ENCODE measurements around the gene PRKD3.

The PRKD3 gene

DNA sequence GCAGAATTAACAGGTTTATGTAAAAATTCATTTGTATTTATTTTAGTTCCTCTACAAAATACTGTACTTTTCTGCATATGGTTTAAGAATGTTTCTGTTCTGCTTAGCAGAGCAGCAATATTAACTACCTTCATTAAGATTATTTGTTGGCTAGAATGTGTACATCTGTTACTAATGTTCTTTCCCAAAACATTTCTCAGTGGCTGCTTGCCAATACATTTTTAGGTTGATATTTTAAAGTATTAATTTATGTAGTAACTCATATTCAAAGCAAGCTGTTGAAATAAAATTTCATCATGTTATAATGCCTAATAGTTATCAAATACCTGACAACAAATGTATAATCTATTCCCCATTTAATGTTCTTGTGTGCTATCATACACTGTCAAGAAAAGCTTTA, 40.3 kb downstream of the PRKD3 start:
- Histone ChIP-seq H3K36me3 (ENCODE audit: control insufficient read depth in 4 of 4, insufficient read depth in 4 of 4, low read length in 3 of 4) (peaks cover 8 to 60% (median 17%) of the 10 kb centered on the region in 4 experiments), H3K4me1 (ENCODE audit: control extremely low read depth in 1 of 4, control insufficient read depth in 4 of 4, insufficient read depth in 4 of 4, low read length in 3 of 4) (no peaks in the 10 kb centered on the region), H3K4me3 (ENCODE audit: control insufficient read depth in 1 of 7, extremely low read depth in 1 of 7, insufficient read depth in 4 of 7, low read depth in 2 of 7, low read length in 6 of 7) (no peak overlapping the region), H3K27ac (ENCODE audit: insufficient read depth in 1 of 2, low read depth in 1 of 2, low read length in 2 of 2, poor library complexity in 1 of 2, severe bottlenecking in 2 of 2) (no peak overlapping the region), H3K9me3 (ENCODE audit: control extremely low read depth in 1 of 5, control insufficient read depth in 4 of 5, insufficient read depth in 2 of 5, low read depth in 1 of 5, low read length in 4 of 5) (no peaks in the 10 kb centered on the region), H3K27me3 (replicated peaks in 2 of 5; ENCODE audit: control insufficient read depth in 4 of 5, insufficient read depth in 5 of 5, low read length in 4 of 5) (no peaks in the 10 kb centered on the region)
- CTCF ChIA-PET = interaction anchor here (1.3 kb wide), 1 partner anchor 112 kb away, joined by 3 read pairs; no protein-coding TSS in a partner anchor
- POLR2A ChIA-PET = no interaction called here
- DNase-seq = no peak

DNA sequence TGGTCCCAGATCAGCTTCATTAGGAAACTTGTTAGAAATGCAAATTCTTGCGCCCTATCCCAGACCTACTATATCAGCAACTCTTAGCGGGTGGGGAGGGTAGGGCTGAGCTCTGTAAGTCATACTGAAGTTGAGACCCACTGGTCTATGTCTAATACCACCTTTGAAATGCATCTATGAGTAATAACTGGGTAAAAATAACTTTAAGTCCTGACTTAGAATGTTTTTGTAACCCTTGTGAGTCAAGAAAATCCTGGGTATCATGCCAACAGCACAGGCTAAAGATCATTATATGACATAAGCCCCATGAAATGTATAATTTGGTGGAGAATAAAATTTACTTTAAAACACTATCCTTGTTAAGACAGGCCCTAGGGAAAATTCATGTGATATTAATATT, 41.4 kb downstream of the PRKD3 start:
- Histone ChIP-seq H3K27ac (ENCODE audit: insufficient read depth in 1 of 2, low read depth in 1 of 2, low read length in 2 of 2, poor library complexity in 1 of 2, severe bottlenecking in 2 of 2) (no peak overlapping the region), H3K4me1 (ENCODE audit: control extremely low read depth in 1 of 4, control insufficient read depth in 4 of 4, insufficient read depth in 4 of 4, low read length in 3 of 4) (no peaks in the 10 kb centered on the region), H3K4me3 (ENCODE audit: control insufficient read depth in 1 of 7, extremely low read depth in 1 of 7, insufficient read depth in 4 of 7, low read depth in 2 of 7, low read length in 6 of 7) (no peak overlapping the region), H3K27me3 (replicated peaks in 2 of 5; ENCODE audit: control insufficient read depth in 4 of 5, insufficient read depth in 5 of 5, low read length in 4 of 5) (no peaks in the 10 kb centered on the region), H3K9me3 (ENCODE audit: control extremely low read depth in 1 of 5, control insufficient read depth in 4 of 5, insufficient read depth in 2 of 5, low read depth in 1 of 5, low read length in 4 of 5) (no peaks in the 10 kb centered on the region), H3K36me3 (ENCODE audit: control insufficient read depth in 4 of 4, insufficient read depth in 4 of 4, low read length in 3 of 4) (peaks cover 8 to 58% (median 22%) of the 10 kb centered on the region in 4 experiments)
- no peak for DNase-seq
- ChIA-PET POLR2A (no interaction called here), CTCF (no interaction called here)
- WGBS (ENCODE audit: insufficient coverage) = 100% methylated on average over 1 of the region's 2 CpGs

DNA sequence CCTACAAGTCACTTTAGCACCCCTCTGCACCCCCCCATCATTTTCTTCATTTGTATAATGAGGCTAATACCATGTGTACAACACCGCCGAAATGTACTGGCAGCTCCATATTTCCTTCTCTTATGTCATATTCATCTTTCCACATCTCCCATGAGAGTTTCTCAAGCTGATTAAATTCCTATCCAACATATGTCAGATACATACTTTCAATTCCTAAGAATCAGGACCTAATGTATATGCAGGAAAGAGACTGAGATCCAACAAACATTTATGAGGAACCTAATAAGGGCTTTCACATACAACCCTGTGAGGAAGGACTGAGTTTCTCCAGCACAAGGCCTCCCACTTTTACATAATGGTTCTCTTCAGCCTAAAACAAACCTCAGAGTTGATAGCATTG, 41.9 kb downstream of the PRKD3 start:
- Histone ChIP-seq H3K27ac (ENCODE audit: insufficient read depth in 1 of 2, low read depth in 1 of 2, low read length in 2 of 2, poor library complexity in 1 of 2, severe bottlenecking in 2 of 2) (no peak overlapping the region), H3K36me3 (ENCODE audit: control insufficient read depth in 4 of 4, insufficient read depth in 4 of 4, low read length in 3 of 4) (peaks cover 8 to 55% (median 23%) of the 10 kb centered on the region in 4 experiments), H3K9me3 (ENCODE audit: control extremely low read depth in 1 of 5, control insufficient read depth in 4 of 5, insufficient read depth in 2 of 5, low read depth in 1 of 5, low read length in 4 of 5) (no peaks in the 10 kb centered on the region), H3K4me1 (ENCODE audit: control extremely low read depth in 1 of 4, control insufficient read depth in 4 of 4, insufficient read depth in 4 of 4, low read length in 3 of 4) (no peaks in the 10 kb centered on the region), H3K27me3 (replicated peaks in 2 of 5; ENCODE audit: control insufficient read depth in 4 of 5, insufficient read depth in 5 of 5, low read length in 4 of 5) (no peaks in the 10 kb centered on the region), H3K4me3 (ENCODE audit: control insufficient read depth in 1 of 7, extremely low read depth in 1 of 7, insufficient read depth in 4 of 7, low read depth in 2 of 7, low read length in 6 of 7) (no peak overlapping the region)
- ChIA-PET CTCF (interaction anchor here (1.2 kb wide), 1 partner anchor 47 kb away, joined by 3 read pairs; no protein-coding TSS in a partner anchor), POLR2A (no interaction called here)
- no peak for DNase-seq
- 100% methylated on average over 2 of the region's 2 CpGs for WGBS (ENCODE audit: insufficient coverage)

DNA sequence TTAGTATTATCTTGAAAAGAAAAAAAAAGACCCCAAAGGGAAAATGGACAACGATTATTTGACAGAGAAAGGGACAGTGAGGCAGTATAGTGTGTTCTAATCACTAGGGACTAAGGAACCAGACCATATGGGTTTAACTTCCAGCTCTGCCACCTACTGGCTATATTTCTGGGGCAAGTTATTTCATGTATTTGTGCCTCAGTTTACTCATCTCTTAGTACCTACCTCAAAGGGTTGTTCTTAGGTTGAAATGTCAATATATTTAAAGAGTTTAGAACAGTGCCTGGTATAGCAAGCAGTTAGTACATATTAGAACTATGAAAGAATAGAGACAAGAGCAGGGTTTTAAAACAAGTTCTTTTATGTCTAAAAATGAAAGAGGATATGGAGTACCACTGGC, 42.7 kb downstream of the PRKD3 start:
- Histone ChIP-seq H3K4me3 (ENCODE audit: control insufficient read depth in 1 of 7, extremely low read depth in 1 of 7, insufficient read depth in 4 of 7, low read depth in 2 of 7, low read length in 6 of 7) (no peak overlapping the region), H3K27me3 (replicated peaks in 2 of 5; ENCODE audit: control insufficient read depth in 4 of 5, insufficient read depth in 5 of 5, low read length in 4 of 5) (no peaks in the 10 kb centered on the region), H3K4me1 (ENCODE audit: control extremely low read depth in 1 of 4, control insufficient read depth in 4 of 4, insufficient read depth in 4 of 4, low read length in 3 of 4) (no peaks in the 10 kb centered on the region), H3K36me3 (ENCODE audit: control insufficient read depth in 4 of 4, insufficient read depth in 4 of 4, low read length in 3 of 4) (peaks cover 8 to 48% (median 23%) of the 10 kb centered on the region in 4 experiments), H3K27ac (ENCODE audit: insufficient read depth in 1 of 2, low read depth in 1 of 2, low read length in 2 of 2, poor library complexity in 1 of 2, severe bottlenecking in 2 of 2) (no peak overlapping the region), H3K9me3 (ENCODE audit: control extremely low read depth in 1 of 5, control insufficient read depth in 4 of 5, insufficient read depth in 2 of 5, low read depth in 1 of 5, low read length in 4 of 5) (no peaks in the 10 kb centered on the region)
- ChIA-PET POLR2A (no interaction called here), CTCF (interaction anchor here (1.2 kb wide), 1 partner anchor 48 kb away, joined by 3 read pairs; no protein-coding TSS in a partner anchor)
- no peak for DNase-seq
- WGBS (ENCODE audit: insufficient coverage) = no CpG with 5 or more reads among the region's 1 CpG

DNA sequence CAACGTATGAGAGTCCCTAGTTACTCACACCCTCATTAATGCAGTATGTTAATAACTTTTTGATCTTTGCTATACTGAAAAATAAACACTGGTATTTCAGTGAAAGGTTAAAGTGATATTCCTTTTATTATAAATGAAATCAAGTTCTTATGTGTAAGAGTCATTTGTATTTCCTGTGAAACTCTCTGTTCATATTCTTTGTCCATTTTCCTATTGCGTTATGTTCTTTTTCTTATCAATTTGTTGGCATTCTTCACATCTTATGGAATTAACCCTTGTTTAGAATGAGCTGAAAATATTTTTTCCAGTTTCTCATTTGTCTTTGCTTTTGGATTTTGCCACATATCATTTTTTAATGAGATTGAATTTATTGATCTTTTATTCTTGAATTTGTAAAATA, 48.3 kb downstream of the PRKD3 start:
- H3K27me3 ChIP-seq (replicated peaks in 2 of 5; ENCODE audit: control insufficient read depth in 4 of 5, insufficient read depth in 5 of 5, low read length in 4 of 5) = no peaks in the 10 kb centered on the region
- CTCF ChIA-PET = no interaction called here
- no peak overlapping the region for H3K4me3 ChIP-seq (ENCODE audit: control insufficient read depth in 1 of 7, extremely low read depth in 1 of 7, insufficient read depth in 4 of 7, low read depth in 2 of 7, low read length in 6 of 7)
- no peak for DNase-seq
- peaks cover 11 to 51% (median 37%) of the 10 kb centered on the region in 4 experiments for H3K36me3 ChIP-seq (ENCODE audit: control insufficient read depth in 4 of 4, insufficient read depth in 4 of 4, low read length in 3 of 4)
- H3K27ac ChIP-seq (ENCODE audit: insufficient read depth in 1 of 2, low read depth in 1 of 2, low read length in 2 of 2, poor library complexity in 1 of 2, severe bottlenecking in 2 of 2) = no peak overlapping the region
- POLR2A ChIA-PET = no interaction called here
- no CpG with 5 or more reads among the region's 2 CpGs for WGBS (ENCODE audit: insufficient coverage)
- H3K4me1 ChIP-seq (ENCODE audit: control extremely low read depth in 1 of 4, control insufficient read depth in 4 of 4, insufficient read depth in 4 of 4, low read length in 3 of 4) = no peaks in the 10 kb centered on the region
- H3K9me3 ChIP-seq (ENCODE audit: control extremely low read depth in 1 of 5, control insufficient read depth in 4 of 5, insufficient read depth in 2 of 5, low read depth in 1 of 5, low read length in 4 of 5) = no peaks in the 10 kb centered on the region

Measured in common myeloid progenitor, CD34-positive (primary cell).